HG02973 (cell line): ENCODE results near the gene PIK3R5.

Experiments
- ATAC-seq: cut with Tn5 transposase; IDR thresholded peaks from one replicate; pipeline ENCODE4 v1.9.1; 2021; ENCODE audit warnings: moderate library complexity; ENCODE audit not compliant: unreplicated experiment

Gene PIK3R5

GRCh38 chr17:8838551-8839095 lies 126.9 kb downstream of the PIK3R5 start:
- ATAC-seq = no peak

GRCh38 chr17:8837563-8838075 lies 127.9 kb downstream of the PIK3R5 start:
- no peak for ATAC-seq

- ATAC-seq = no peak
Observed at GRCh38 chr17:8836821-8837562, 128.5 kb downstream of the PIK3R5 start.

GRCh38 chr17:8835631-8836364 lies 129.7 kb downstream of the PIK3R5 start:
- ATAC-seq = no peak

GRCh38 chr17:8835106-8835505 lies 130.4 kb downstream of the PIK3R5 start:
- no peak for ATAC-seq

GRCh38 chr17:8832711-8833352 lies 132.7 kb downstream of the PIK3R5 start:
- no peak for ATAC-seq

- no peak for ATAC-seq
Observed at GRCh38 chr17:8831234-8831849, 134.2 kb downstream of the PIK3R5 start.

GRCh38 chr17:8830141-8830540 lies 135.4 kb downstream of the PIK3R5 start:
- no peak for ATAC-seq

GRCh38 chr17:8829036-8829941 lies 136.2 kb downstream of the PIK3R5 start:
- ATAC-seq = no peak
